CD14-positive monocyte (primary cell): ENCODE measurements around the gene TM2D3. TPM values are rescaled to one million over a fixed set of nuclear protein-coding genes. Genes with fewer than 3 reads are reported as not detected.

Source experiments
- DNase-seq, 3 donors: peaks; one replicate each; pipeline ENCODE4 v3.0.0-alpha.2; 2011 to 2022
- H2AFZ ChIP-seq: 2 replicates; pipeline ENCODE4 v1.6.0; 2012; ENCODE audit warnings: mild to moderate bottlenecking, low read depth, low read length, inconsistent platforms; ENCODE audit not compliant: insufficient read depth, poor library complexity, severe bottlenecking
- H3K27ac ChIP-seq, 2 donors: 1 replicate in 1 of 2; 2 replicates in 1 of 2; pipeline ENCODE4 v1.5.1; 2012 to 2013; ENCODE audit warnings: low read length in 2 of 2, control low read depth in 1 of 2, inconsistent platforms in 1 of 2, low read depth in 1 of 2, mild to moderate bottlenecking in 1 of 2
- H3K27me3 ChIP-seq, 2 donors: one replicate each; pipeline versions ENCODE4 v1.6.0 to v1.6.1; 2011 to 2013; ENCODE audit warnings: low read length in 2 of 2; ENCODE audit not compliant: control insufficient read depth in 2 of 2, insufficient read depth in 2 of 2
- H3K36me3 ChIP-seq, 2 donors: replicated peaks in 1 of 2; 1 replicate in 1 of 2; 2 replicates in 1 of 2; pipeline versions ENCODE4 v1.5.1 to v1.6.1; 2012 to 2013; ENCODE audit warnings: low read length in 2 of 2, control low read depth in 1 of 2, inconsistent platforms in 1 of 2, mild to moderate bottlenecking in 1 of 2; ENCODE audit not compliant: insufficient read depth in 2 of 2, control insufficient read depth in 1 of 2
- H3K4me1 ChIP-seq, 2 donors: 1 replicate in 1 of 2; 2 replicates in 1 of 2; pipeline versions ENCODE4 v1.5.1 to v1.6.1; 2012 to 2013; ENCODE audit warnings: low read length in 2 of 2, control low read depth in 1 of 2, inconsistent platforms in 1 of 2, mild to moderate bottlenecking in 1 of 2, moderate library complexity in 1 of 2; ENCODE audit not compliant: insufficient read depth in 2 of 2, control insufficient read depth in 1 of 2
- H3K4me2 ChIP-seq: replicated peaks from 2 replicates; pipeline ENCODE3; 2012; ENCODE audit warnings: low read length, moderate library complexity, mild to moderate bottlenecking; ENCODE audit not compliant: poor library complexity, severe bottlenecking; ENCODE audit errors: extremely low read depth
- H3K4me3 ChIP-seq, 3 experiments: fragments of 200-600 bp in 1 of 3; sonication (generic) in 1 of 3; replicated peaks in 1 of 3; 1 replicate in 2 of 3; 2 replicates in 1 of 3; pipeline ENCODE4 v1.5.1; 2011 to 2013; ENCODE audit warnings: low read length in 3 of 3, mild to moderate bottlenecking in 3 of 3, control low read depth in 2 of 3, low read depth in 2 of 3, inconsistent platforms in 1 of 3, moderate library complexity in 1 of 3
- H3K79me2 ChIP-seq: 2 replicates; pipeline ENCODE4 v1.6.0; 2012; ENCODE audit warnings: mild to moderate bottlenecking, control low read depth, inconsistent platforms, low read length, moderate library complexity; ENCODE audit not compliant: insufficient read depth
- H3K9ac ChIP-seq: 2 replicates; pipeline ENCODE4 v1.6.0; 2017; ENCODE audit warnings: low read length, mild to moderate bottlenecking; ENCODE audit not compliant: insufficient read depth, poor library complexity, severe bottlenecking
- H3K9me3 ChIP-seq, 2 donors: replicated peaks in 1 of 2; 1 replicate in 1 of 2; 2 replicates in 1 of 2; pipeline versions ENCODE4 v1.5.1 to v1.6.1; 2012 to 2013; ENCODE audit warnings: low read length in 2 of 2, control low read depth in 1 of 2; ENCODE audit not compliant: control insufficient read depth in 1 of 2, insufficient read depth in 1 of 2
- H4K20me1 ChIP-seq: 2 replicates; pipeline ENCODE4 v1.6.0; 2012; ENCODE audit warnings: mild to moderate bottlenecking, low read length, control low read depth, moderate library complexity; ENCODE audit not compliant: insufficient read depth
- H3K27ac Mint-ChIP-seq, 7 donors: one replicate each; pipeline ENCODE4 v1.8.0; 2020; ENCODE audit warnings: mild to moderate bottlenecking in 7 of 7, mixed read lengths in 7 of 7, moderate library complexity in 6 of 7, inconsistent platforms in 2 of 7
- H3K27me3 Mint-ChIP-seq, 3 donors: one replicate each; pipeline ENCODE4 v1.8.0; 2021 to 2022; ENCODE audit warnings: low read depth in 3 of 3, mild to moderate bottlenecking in 3 of 3, mixed read lengths in 3 of 3, moderate library complexity in 3 of 3, inconsistent platforms in 1 of 3
- H3K36me3 Mint-ChIP-seq, 2 donors: one replicate each; pipeline ENCODE4 v1.8.0; 2020; ENCODE audit warnings: mixed read lengths in 2 of 2, inconsistent platforms in 1 of 2, mild to moderate bottlenecking in 1 of 2
- H3K4me1 Mint-ChIP-seq: one replicate; pipeline ENCODE4 v1.8.0; 2020; ENCODE audit warnings: mild to moderate bottlenecking, mixed read lengths
- H3K4me3 Mint-ChIP-seq, 2 donors: one replicate each; pipeline ENCODE4 v1.8.0; 2020; ENCODE audit warnings: mild to moderate bottlenecking in 2 of 2, mixed read lengths in 2 of 2, moderate library complexity in 1 of 2
- H3K9me3 Mint-ChIP-seq, 7 donors: one replicate each; pipeline ENCODE4 v1.8.0; 2020 to 2022; ENCODE audit warnings: mixed read lengths in 7 of 7, mild to moderate bottlenecking in 6 of 7, moderate library complexity in 6 of 7, inconsistent platforms in 2 of 7
- WGBS: methylation state at CpG from one replicate; pipeline ENCODE4 v1.1.5; 2013; ENCODE audit warnings: missing lambda C conversion rate; ENCODE audit not compliant: insufficient coverage; 5-methylcytosine and 5-hydroxymethylcytosine counted together
- intact Hi-C, 2 donors: fragments of 100-400 bp; cut with micrococcal nuclease; formaldehyde crosslinking; loops; one replicate each; pipeline versions ENCODE4 v1.15.0 to v1.15.1; 2023
- polyA plus RNA-seq, 3 donors: library from polyadenylated mRNA; depleted of rRNA in 1 of 3; unstranded in 2 of 3; stranded (reverse) in 1 of 3; fragments of 300-500 nt in 2 of 3; fragments of >200 nt in 1 of 3; fragmentation: Illumina TruSeq in 2 of 3; gene quantifications; 1 replicate in 2 of 3; 2 replicates in 1 of 3; pipeline ENCODE4 v1.2.3, GENCODE V29; 2012 to 2021
- TF ChIP-seq, protein P1 (sequence below): fragments of 200-600 bp; IDR thresholded peaks from one replicate; pipeline ENCODE4 v1.8.0; 2022; ENCODE audit warnings: antibody characterized with exemption, mild to moderate bottlenecking

The TM2D3 gene
- polyA plus RNA-seq, 3 donors: 22.9 to 54.6 (median 26.5) TPM

GRCh38 chr15:101675796-101676582 is 23.8 kb upstream of the TM2D3 start:
- DNase-seq: no peak
- Mint-ChIP-seq H3K36me3 (peaks cover 23 to 27% of the 10 kb centered on the region in 2 donors), H3K9me3 (peaks cover 0 to 2% (median 0%) of the 10 kb centered on the region in 7 donors), H3K4me3 (no peak overlapping the region), H3K27ac (peak overlapping the region in 1 of 7 donors; percentile 14), H3K27me3 (peaks cover 0 to 1% (median 0%) of the 10 kb centered on the region in 3 donors), H3K4me1 (no peaks in the 10 kb centered on the region)
- no peak overlapping the region for H3K4me3 ChIP-seq
- no peak overlapping the region for H2AFZ ChIP-seq
- H3K79me2 ChIP-seq: no peaks in the 10 kb centered on the region
- no peaks in the 10 kb centered on the region for H4K20me1 ChIP-seq
- H3K9ac ChIP-seq: no peak overlapping the region
- WGBS: 87% methylated on average over 15 of the region's 16 CpGs
- H3K4me2 ChIP-seq: no peak overlapping the region
- TF ChIP-seq, protein P1, sequence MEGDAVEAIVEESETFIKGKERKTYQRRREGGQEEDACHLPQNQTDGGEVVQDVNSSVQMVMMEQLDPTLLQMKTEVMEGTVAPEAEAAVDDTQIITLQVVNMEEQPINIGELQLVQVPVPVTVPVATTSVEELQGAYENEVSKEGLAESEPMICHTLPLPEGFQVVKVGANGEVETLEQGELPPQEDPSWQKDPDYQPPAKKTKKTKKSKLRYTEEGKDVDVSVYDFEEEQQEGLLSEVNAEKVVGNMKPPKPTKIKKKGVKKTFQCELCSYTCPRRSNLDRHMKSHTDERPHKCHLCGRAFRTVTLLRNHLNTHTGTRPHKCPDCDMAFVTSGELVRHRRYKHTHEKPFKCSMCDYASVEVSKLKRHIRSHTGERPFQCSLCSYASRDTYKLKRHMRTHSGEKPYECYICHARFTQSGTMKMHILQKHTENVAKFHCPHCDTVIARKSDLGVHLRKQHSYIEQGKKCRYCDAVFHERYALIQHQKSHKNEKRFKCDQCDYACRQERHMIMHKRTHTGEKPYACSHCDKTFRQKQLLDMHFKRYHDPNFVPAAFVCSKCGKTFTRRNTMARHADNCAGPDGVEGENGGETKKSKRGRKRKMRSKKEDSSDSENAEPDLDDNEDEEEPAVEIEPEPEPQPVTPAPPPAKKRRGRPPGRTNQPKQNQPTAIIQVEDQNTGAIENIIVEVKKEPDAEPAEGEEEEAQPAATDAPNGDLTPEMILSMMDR: no peak
- H3K27ac ChIP-seq: no peak overlapping the region
- H3K4me1 ChIP-seq: no peaks in the 10 kb centered on the region
- intact Hi-C loops: no loop called here
- H3K9me3 ChIP-seq: no peaks in the 10 kb centered on the region
- peaks cover 0 to 16% of the 10 kb centered on the region in 2 donors for H3K36me3 ChIP-seq
- no peaks in the 10 kb centered on the region for H3K27me3 ChIP-seq

GRCh38 chr15:101675015-101675414 is 22.8 kb upstream of the TM2D3 start:
- Histone ChIP-seq H3K27me3 (no peaks in the 10 kb centered on the region), H3K9ac (no peak overlapping the region), H2AFZ (no peak overlapping the region), H3K27ac (no peak overlapping the region), H3K9me3 (no peaks in the 10 kb centered on the region), H3K36me3 (peaks cover 0 to 16% of the 10 kb centered on the region in 2 donors), H4K20me1 (no peaks in the 10 kb centered on the region), H3K4me1 (no peaks in the 10 kb centered on the region), H3K79me2 (no peaks in the 10 kb centered on the region), H3K4me3 (no peak overlapping the region), H3K4me2 (no peak overlapping the region)
- H3K27ac Mint-ChIP-seq: no peak overlapping the region
- intact Hi-C loops: no loop called here
- no peaks in the 10 kb centered on the region for H3K4me1 Mint-ChIP-seq
- peaks cover 25 to 30% of the 10 kb centered on the region in 2 donors for H3K36me3 Mint-ChIP-seq
- TF ChIP-seq, protein P1: no peak
- H3K27me3 Mint-ChIP-seq: peaks cover 0 to 3% (median 0%) of the 10 kb centered on the region in 3 donors
- 82% methylated on average over 3 of the region's 5 CpGs for WGBS
- H3K9me3 Mint-ChIP-seq: peaks cover 0 to 2% (median 0%) of the 10 kb centered on the region in 7 donors
- no peak overlapping the region for H3K4me3 Mint-ChIP-seq
- DNase-seq: no peak
